ENCODE measurements around the gene CSNK1G3. TPM values are rescaled to one million over a fixed set of nuclear protein-coding genes. Genes with fewer than 3 reads are reported as not detected.

Gene CSNK1G3
- total and polyA plus RNA-seq, 2 of the 4 experiments (the other 2 are of a cell fraction): 16.4 to 26.2 TPM

DNA sequence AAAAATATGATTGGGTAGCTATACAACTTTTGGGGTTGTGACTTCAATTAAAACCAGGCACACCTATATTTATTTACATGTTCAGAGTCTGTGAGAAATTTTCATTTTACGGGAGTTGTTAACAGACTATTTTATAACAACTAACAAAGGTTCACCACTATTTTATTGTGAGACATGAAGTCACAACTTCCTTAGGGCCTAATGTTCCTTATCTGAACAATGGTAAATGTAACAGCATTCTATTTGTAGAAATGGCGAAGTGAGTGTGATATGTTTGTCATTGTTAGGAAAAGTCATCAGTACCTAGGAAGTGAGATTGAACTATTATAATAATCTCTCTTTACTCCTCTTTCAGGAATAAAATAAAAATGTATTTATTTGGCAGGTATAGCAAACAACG, 67.4 kb downstream of the CSNK1G3 start:
- in situ Hi-C loops (cut with MboI; ENCODE audit: low sequenced_read_pairs): no loop called here
- Histone ChIP-seq H2AK5ac (ENCODE audit: low read depth, low read length) (no peak overlapping the region), H3K9me1 (ENCODE audit: insufficient read depth, low read length) (no peaks in the 10 kb centered on the region), H3K27me3 (ENCODE audit: control insufficient read depth, insufficient read depth, low read length) (no peaks in the 10 kb centered on the region), H3K4ac (ENCODE audit: low read depth, low read length) (no peak overlapping the region), H3K9ac (ENCODE audit: low read depth, low read length) (no peak overlapping the region), H3K9me3 (ENCODE audit: control insufficient read depth, insufficient read depth, low read length) (no peaks in the 10 kb centered on the region), H4K5ac (ENCODE audit: low read depth, low read length) (no peak overlapping the region), H2BK15ac (ENCODE audit: low read depth, low read length) (no peak overlapping the region), H2BK5ac (ENCODE audit: low read depth, low read length, poor library complexity, severe bottlenecking) (no peak overlapping the region), H3K36me3 (ENCODE audit: control insufficient read depth, insufficient read depth, low read length) (0 out of 2 replicates have a peak, but pooled peaks cover 1% of the 10 kb centered on the region), H2BK20ac (ENCODE audit: low read depth, low read length) (no peak overlapping the region), H3K79me1 (ENCODE audit: low read depth in 1 of 2, low read length in 2 of 2) (no peaks in the 10 kb centered on the region; a peak in 1 of 4 replicates), H3K4me2 (ENCODE audit: low read depth, low read length) (no peak overlapping the region), H3K27ac (ENCODE audit: insufficient read depth, low read length) (no peak overlapping the region), H3K56ac (ENCODE audit: extremely low read depth, insufficient read depth, low read length) (no peak overlapping the region), H4K20me1 (ENCODE audit: insufficient read depth, low read length) (no peaks in the 10 kb centered on the region), H2AFZ (replicated peaks; ENCODE audit: low read length, poor library complexity) (no peak overlapping the region), H3K4me1 (ENCODE audit: control insufficient read depth, insufficient read depth, low read length) (no peaks in the 10 kb centered on the region), H4K91ac (ENCODE audit: insufficient read depth, low read depth, low read length) (no peak overlapping the region), H2AK9ac (replicated peaks; ENCODE audit: low read depth, low read length, poor library complexity) (no peak overlapping the region), H2BK120ac (ENCODE audit: low read depth, low read length) (no peak overlapping the region), H3K18ac (ENCODE audit: low read depth, low read length) (no peak overlapping the region), H3K4me3 (ENCODE audit: insufficient read depth, low read depth, low read length) (no peak overlapping the region), H3K14ac (replicated peaks; ENCODE audit: low read depth, low read length) (no peak overlapping the region), H4K8ac (ENCODE audit: low read depth in 2 of 2, low read length in 2 of 2) (no peak overlapping the region), H3K23ac (ENCODE audit: low read depth, low read length) (no peak overlapping the region)
- WGBS, 2 experiments (ENCODE audit: extremely low coverage in 2 of 2, insufficient read length in 1 of 2): no CpG with 5 or more reads among the region's 3 CpGs
- ChIA-PET CTCF (no interaction called here), POLR2A (ENCODE audit: unreplicated experiment) (interaction anchor here (0.7 kb wide), 1 partner anchor 42 kb away, joined by 4 read pairs; no protein-coding TSS in a partner anchor)
- ATAC-seq (ENCODE audit: low read depth) (no peak), DNase-seq (no peak)
- dilution Hi-C loops (cut with HindIII; ENCODE audit: low sequenced_read_pairs, unreplicated experiment): no loop called here
- intact Hi-C loops (cut with micrococcal nuclease): no loop called here
- BruUV-seq (replicated peaks): no TSS peak
- no peak for TF ChIP-seq MAZ (IDR thresholded peaks at IDR 0.05; ENCODE audit: borderline replicate concordance, low read depth, low read length)
- no peak for TF ChIP-seq MXI1 (IDR thresholded peaks at IDR 0.05; ENCODE audit: borderline replicate concordance, low read depth, low read length)
- no peak for TF ChIP-seq NFE2L2 (IDR thresholded peaks at IDR 0.05; ENCODE audit: low read depth, low read length)
- TF ChIP-seq MAFK (IDR thresholded peaks at IDR 0.05; ENCODE audit: low read depth, low read length): no peak
- no peak for TF ChIP-seq CHD1 (IDR thresholded peaks at IDR 0.05; ENCODE audit: low read depth, low read length)
- TF ChIP-seq CEBPB (IDR thresholded peaks at IDR 0.05; ENCODE audit: low read depth, low read length): no peak
- TF ChIP-seq RAD21 (IDR thresholded peaks at IDR 0.05; ENCODE audit: low read length): no peak
- TF ChIP-seq CTCF (conservative IDR thresholded peaks at IDR 0.05; ENCODE audit: low read depth, low read length): no peak
- TF ChIP-seq RFX5 (IDR thresholded peaks at IDR 0.05; ENCODE audit: low read depth, low read length): no peak
- no peak for TF ChIP-seq FOS (IDR thresholded peaks at IDR 0.05; ENCODE audit: low read depth, low read length)
- no peak for TF ChIP-seq ELK1 (IDR thresholded peaks at IDR 0.05; ENCODE audit: borderline replicate concordance, low read depth, low read length)
- TF ChIP-seq, protein P1, sequence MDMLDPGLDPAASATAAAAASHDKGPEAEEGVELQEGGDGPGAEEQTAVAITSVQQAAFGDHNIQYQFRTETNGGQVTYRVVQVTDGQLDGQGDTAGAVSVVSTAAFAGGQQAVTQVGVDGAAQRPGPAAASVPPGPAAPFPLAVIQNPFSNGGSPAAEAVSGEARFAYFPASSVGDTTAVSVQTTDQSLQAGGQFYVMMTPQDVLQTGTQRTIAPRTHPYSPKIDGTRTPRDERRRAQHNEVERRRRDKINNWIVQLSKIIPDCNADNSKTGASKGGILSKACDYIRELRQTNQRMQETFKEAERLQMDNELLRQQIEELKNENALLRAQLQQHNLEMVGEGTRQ (IDR thresholded peaks at IDR 0.05; ENCODE audit: low read depth, low read length): no peak
- no peak for TF ChIP-seq BHLHE40 (IDR thresholded peaks at IDR 0.05; ENCODE audit: low read depth, low read length)
- TF ChIP-seq SMC3 (IDR thresholded peaks at IDR 0.05; ENCODE audit: low read depth, low read length): no peak

All from IMR-90 (cell line).